NCI-H2227 treated with DMSO at 0.1 percent for 48 hours (cell line): ENCODE measurements around the gene RAX2.
A peak's percentile ranks its signal among the peaks of the same experiment; 100 is the strongest.
"Not testable (repeated sequence)": the region's sequence is repeated elsewhere in the genome, so short reads cannot be mapped to it uniquely, and the experiment has no call there.

Source experiments
- DNase-seq: peaks from one replicate; lab custom pipeline; 2025; lab: John Stamatoyannopoulos, UW

The RAX2 gene

DNA sequence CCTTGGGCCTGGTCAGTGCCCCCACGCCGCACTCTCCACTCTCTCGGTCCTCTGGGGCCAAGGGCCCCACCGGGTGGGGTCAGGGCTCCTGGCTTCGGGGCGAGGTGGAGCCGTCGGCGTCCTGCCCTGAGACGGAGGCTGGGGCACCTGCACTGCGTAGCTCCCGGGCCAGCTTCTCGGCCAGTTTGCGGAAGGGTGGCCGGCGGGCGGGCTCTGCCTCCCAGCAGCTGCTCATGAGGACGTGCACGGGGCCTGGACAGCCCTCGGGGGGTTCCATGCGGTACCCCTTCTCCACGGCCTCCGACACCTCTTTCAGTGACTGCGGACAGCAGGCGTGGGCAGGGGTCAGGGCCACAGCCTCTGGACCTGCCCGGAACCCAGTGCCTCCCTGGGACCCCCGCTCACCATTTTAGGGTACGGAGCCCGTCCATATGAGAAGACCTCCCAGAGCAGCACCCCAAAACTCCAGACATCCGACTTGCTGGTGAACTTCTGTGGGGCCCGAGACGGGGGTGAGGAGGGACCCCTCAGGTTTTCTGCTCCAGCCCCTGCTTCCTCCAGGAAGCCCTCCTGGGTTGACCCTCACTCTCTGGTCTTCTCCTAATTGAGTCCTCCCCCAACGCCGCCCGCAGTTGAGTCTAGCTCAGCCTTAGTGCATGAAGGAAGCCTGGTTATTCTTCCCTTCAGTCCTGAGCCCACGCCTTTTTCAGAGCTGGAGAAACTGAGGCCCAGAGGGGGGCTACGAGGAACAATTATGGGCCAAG is 6.3 kb upstream of the RAX2 start:
- no peak for DNase-seq

DNA sequence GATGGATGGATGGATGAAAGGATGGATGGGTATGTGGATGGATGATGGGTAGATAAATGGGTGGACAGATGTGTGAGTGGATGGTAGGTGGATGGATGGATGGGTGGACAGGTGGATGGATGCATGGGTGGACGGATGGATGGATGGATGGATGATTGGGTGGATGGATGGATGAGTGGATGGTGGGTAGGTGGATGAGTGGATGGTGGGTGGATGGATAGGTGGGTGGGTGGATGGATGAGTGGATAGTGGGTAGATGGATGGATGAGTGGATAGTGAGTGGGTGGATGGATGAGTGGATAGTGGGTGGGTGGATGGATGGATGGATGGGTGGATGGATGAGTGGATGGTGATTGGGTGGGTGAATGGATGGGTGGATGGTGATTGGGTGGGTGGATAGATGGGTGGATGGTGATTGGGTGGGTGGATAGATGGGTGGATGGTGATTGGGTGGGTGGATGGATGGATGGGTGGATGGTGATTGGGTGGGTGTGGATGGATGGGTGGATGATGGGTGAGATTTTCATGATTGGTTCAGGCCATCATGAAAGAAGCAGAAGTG is 4.5 kb upstream of the RAX2 start:
- no peak for DNase-seq

DNA sequence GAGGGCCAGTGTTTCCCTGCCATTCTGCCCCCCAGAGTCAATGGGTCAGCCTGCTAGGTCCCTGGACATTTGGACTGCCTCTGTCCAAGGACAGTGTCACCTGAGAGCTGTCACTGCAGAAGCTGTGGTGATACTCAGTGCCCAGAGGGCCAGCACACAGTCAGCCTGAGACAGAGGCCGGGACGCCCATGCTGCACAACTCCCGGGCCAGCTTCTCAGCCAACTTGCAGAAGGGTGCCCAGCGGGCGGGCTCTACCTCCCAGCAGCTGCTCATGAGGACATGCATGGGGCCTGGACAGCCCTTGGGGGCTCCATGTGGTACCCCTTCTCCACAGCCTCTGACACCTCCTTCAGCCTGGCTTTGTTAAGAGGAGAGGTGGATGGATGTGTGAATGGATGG is 3.8 kb upstream of the RAX2 start:
- no peak for DNase-seq

GRCh38 chr19:3775374-3775711 is 3.3 kb upstream of the RAX2 start:
- no peak for DNase-seq

DNA sequence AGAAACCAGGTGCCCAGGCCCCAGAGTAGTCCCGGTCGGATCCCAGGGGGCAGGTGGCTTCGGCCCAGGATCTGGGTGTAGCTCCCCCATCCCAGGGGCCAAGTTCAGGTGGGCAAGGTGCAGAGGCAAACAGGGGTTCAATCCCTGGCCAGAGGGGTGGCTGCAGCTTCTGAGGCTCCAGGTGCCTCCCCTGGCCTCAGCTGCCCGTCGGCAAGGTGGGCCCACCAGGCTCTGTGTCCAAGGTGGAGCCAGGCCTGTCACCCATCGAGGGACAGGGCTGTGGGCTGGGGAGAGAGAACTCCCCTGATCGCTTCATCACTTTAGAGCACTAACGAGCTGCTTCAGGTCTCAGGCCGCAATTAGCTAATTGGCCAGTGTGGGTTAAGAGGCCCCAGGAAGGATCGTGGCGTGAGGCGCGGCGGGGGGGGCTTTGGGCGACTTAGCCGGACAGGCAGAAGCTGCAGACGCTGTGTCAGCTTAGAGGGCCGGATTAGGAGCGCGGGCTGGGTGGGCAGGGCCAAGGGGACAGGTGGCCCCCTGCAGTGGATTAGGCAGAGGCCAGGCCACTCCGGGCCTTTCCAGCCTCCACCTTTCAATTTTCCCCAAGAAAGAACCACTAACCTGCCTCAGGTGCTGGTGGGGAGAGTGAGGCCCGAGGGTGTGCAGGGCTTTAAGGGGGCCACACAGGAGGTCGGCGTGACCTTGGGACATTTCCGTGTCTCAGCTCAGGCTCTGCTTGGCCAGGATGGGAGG is 2.8 kb upstream of the RAX2 start:
- no peak for DNase-seq

GRCh38 chr19:3773814-3774515 is 1.9 kb upstream of the RAX2 start:
- DNase-seq: no peak

GRCh38 chr19:3771000-3771905 is 775 bp downstream of the RAX2 start:
- no peak for DNase-seq

DNA sequence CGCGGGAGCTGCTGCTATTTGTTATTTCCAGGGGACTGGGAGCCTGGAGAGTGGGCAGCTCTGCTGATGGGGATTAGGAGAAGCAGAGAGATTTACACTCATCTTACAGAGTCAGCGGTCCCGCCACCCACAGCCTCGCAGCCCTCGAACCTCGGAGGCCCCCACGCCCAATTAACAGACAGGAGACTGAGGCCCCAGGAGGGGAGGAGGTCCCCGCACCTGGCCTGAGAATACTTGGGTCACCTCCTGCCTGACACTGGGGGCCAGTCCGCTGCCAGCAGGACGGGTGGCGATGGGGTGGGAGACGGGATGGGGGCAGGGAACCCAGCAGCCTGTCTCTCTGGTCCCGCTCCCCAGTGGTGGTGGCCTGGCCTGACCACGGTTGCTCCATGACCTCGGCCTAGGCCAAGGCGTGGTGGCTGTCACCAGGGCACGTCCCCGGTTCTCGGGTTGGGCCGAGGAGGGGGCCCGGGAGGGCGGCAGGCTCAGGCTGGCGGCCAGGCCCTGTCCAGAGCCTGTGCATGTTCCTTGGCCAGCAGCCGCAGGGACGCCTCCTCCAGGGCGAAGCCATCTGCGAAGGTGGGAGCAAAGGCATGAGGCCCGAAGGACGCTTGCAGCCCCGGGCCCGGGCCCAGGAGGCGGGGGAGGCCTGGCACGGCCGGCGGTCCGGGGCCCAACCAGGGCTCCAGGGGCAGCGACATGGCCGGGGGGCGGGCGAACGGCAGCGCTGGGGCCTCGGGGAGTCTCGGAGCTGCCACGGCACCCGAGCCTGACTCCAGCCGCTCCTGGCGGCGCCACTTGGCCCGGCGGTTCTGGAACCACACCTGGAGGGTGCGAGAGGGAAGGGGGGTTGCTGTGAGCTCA is 1.7 kb downstream of the RAX2 start:
- DNase-seq: no peak

GRCh38 chr19:3769494-3769893 is 2.5 kb downstream of the RAX2 start:
- DNase-seq: no peak

DNA sequence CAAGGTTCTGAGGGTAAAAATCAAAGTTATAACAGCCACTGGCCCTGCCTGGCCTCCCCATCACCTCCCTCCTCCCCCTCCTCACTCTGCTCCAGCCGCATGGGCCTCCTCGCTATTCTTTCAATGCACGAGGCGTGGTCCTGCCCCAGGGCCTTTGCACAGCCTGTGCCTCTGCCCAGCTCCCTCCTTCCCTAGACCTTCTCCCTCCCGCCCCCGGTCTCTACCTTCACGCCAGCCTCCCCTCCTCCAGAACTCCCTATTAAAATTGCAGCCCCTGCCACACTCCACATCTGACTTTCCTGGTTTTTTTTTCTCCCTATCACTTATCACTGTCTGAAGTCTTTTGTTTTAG is 3.3 kb downstream of the RAX2 start:
- DNase-seq: no peak

- DNase-seq: no peak
Measured at GRCh38 chr19:3768015-3768747, 3.8 kb downstream of the RAX2 start.

- no peak for DNase-seq
Measured at GRCh38 chr19:3767050-3767449, 5.0 kb downstream of the RAX2 start.

DNA sequence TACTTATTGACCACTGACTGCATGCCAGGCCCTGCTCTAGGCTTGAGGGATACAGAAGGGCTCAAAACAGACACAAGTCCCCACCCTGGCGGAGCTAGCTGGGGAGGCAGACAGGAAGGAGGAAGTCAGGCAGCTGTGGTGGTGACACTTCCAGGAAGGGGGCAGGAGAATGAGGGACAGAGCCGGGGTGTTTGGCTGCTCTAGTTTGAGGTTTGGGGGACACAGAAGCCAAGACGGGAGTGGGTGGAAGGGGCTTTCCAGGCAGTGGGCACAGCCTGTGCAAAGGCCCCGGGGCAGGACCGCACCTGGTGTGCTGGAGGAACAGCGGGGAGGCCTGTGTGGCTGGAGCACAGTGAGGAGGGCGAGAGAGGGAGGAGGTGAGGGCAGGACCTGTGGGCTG is 5.5 kb downstream of the RAX2 start:
- DNase-seq: no peak

DNA sequence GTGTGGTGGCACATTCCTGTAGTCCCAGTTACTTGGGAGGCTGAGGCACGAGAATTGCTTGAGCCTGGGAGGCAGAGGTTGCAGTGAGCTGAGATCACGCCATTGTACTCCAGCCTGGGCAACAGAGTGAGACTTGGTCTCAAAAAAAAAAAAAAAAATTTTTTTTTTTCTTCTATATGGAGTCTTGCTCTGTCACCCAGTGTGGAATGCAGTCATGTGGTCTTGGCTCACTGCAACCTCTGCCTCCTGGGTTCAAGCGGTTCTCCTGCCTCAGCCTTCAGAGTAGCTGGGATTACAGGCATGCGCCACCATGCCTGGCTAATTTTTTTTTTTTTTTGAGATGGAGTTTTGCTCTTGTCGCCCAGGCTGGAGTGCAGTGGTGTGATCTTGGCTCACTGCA is 6.3 kb downstream of the RAX2 start:
- not testable (repeated sequence) for DNase-seq

DNA sequence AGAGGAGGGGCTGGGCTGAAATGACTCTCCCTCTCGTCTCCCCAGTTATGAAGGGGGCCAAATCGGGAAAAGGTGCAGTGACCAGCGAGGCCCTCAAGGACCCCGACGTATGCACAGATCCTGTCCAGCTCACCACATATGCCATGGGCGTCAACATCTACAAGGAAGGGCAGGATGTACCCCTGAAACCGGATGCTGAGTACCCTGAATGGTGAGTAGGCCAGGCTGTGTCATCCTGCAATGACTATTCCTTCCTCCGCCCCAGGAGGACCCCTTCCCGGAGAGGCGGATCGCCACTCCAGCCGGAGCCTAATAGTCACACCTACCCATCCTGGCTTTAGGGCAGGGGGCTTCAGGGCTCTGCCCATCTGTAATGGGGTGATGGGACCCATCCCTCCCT is 6.9 kb downstream of the RAX2 start:
- no peak for DNase-seq

DNA sequence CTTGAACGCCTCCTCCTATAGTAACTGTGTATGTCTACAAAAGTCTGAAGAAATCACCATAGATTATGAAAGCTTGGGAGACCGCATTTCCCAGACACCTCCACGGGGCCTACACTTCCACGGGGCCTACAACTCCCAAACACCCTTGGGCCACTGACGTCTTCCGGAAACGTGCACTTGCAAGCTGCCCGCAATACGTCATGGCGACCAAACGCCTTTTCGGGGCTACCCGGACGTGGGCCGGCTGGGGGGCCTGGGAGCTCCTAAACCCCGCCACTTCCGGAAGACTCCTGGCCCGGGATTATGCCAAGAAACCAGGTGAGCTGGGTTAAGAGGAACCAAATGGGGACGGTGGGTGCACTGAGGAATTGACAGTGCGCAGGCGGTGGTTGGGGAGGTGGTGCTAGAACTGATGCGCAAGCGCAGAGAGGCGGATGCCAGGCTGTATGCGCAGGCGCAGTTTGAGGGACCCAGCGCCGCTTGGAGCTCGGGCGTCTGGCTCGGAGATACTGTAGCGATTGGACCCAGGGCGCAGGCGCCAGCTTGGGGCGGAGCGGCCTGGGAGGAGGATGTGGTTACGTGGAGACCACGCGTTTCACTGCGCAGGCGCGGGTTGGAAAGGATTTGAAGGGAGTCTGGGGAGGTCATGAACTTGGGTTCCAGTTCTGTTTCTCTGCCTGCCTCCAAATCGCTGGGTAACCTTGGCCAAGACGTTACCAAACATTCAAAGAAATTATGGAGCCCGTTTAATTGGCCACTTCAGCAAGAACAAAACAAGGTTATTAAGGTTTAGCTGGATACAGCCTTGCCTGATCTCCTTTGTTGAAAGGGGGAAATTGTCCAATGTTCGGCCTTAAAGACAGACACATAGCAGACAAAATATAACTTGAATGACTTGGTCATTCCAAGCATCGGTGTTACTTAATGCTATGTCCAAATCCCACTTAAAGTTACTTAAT is 9.2 kb downstream of the RAX2 start, which contains the start of gene MRPL54:
TSS of gene MRPL54 (plus strand) at position 182 of the 959 bp plus-strand sequence. CDS start at position 201, 19 bp downstream.
- peak; percentile 97 for DNase-seq

GRCh38 chr19:3762130-3762473 is 9.9 kb downstream of the RAX2 start:
- DNase-seq: no peak

DNA sequence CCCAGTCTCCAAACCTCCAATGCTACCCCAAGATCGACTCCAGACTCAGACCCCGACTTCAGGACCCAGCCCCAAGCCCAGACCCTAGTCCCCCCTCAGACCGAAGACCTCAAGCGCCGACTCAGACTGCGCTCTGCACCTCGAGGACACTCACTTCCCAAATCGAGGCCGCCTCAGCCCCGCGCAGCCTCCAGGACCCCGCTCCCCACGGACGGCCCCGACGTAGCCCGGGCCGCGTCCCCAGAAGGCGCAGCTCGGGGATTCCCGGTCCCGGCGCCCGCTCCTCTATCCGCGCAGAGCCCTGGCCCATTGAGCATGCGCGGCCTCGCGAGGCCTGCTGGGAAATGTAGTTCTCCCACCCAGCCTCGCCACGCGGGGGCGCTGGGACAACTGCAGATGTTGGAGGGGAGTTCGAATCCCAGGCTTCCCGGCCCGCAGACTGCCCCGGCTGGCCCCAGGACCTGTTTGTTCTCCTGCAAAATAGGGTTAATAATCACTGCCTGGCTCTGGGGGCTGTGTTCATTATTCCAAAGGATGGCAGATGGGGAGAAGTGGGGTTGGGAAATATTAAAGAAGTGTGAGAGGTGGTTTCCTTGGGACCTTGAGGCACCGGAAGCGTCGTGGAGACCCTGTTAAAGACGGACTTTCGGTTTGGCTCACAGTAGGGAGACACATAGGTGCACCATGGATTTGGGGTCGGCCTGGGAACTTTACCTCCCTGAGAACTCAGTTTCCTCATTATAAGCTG is 10.5 kb downstream of the RAX2 start, which contains the start of gene APBA3:
TSS of gene APBA3 (minus strand) at position 311 of the 748 bp plus-strand sequence. CDS start 1,428 bp downstream, outside the sequence.
- peak; percentile 60 for DNase-seq
